ENCODE measurements around the gene UNC45A. TPM values are rescaled to one million over a fixed set of nuclear protein-coding genes. Genes with fewer than 3 reads are reported as not detected.

The UNC45A gene
- total and polyA plus RNA-seq, 2 of the 13 experiments (the other 11 are each of a cell fraction or from before 2014, with no cell fraction given), result 33.8 to 39.7 TPM

DNA sequence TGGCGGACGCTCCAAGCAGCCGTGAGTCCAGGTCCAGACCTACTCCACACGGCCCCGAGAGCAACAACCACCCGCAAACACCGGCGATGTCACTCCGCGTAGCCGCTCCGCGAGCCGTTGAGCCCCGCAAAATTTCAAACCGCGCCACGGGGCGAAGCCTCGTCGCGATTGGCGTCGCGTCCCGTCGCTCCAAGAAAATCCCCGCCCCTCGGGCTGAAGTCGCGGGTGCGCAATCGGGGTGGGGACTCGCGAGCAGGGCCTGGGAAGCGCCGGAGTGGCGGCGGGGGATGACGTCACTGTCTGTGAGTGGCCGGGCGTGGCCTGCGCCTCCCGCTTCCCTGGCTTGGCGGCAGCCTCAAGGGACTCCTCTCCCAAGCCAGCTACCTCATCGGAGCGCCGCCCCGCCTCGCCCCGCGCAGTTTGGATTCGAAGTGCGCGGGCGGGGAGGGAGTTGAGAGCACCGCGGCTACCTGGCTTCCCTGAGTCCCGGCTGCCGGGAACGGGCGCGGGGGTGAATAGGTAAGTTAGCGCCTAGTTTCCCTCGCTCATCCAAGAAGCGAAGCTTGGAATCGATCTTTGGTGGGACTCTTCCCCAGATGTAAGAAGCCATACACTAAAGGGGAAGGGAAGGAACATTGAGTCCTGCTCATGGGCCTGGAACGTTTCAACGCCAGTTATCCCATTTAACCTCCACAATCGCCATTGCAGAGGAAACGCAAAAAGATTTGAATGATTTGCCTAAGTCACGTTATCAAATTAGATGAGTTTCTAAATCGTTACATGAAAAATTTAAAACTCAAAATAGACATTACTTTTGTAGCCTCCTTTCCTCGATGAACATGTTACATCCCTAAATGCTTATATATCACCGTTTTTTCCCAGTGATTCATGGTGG is 59.6 kb downstream of the UNC45A start, which contains the start of gene PRC1 (continued):
- TF ChIP-seq ZNF264 (CRISPR knock-in tag; IDR thresholded peaks at IDR 0.05), result no peak
- TF ChIP-seq, protein P1, sequence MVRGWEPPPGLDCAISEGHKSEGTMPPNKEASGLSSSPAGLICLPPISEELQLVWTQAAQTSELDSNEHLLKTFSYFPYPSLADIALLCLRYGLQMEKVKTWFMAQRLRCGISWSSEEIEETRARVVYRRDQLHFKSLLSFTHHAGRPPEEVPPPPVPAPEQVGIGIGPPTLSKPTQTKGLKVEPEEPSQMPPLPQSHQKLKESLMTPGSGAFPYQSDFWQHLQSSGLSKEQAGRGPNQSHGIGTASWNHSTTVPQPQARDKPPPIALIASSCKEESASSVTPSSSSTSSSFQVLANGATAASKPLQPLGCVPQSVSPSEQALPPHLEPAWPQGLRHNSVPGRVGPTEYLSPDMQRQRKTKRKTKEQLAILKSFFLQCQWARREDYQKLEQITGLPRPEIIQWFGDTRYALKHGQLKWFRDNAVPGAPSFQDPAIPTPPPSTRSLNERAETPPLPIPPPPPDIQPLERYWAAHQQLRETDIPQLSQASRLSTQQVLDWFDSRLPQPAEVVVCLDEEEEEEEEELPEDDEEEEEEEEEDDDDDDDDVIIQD (CRISPR knock-in tag; IDR thresholded peaks at IDR 0.05; ENCODE audit: low read depth), result peak; percentile 43
- TF ChIP-seq KAT8 (CRISPR knock-in tag; IDR thresholded peaks at IDR 0.05), result peak; percentile 90
- peak; percentile 94 for TF ChIP-seq POGZ (CRISPR knock-in tag; IDR thresholded peaks at IDR 0.05)
- TF ChIP-seq DNMT1 (CRISPR knock-in tag; IDR thresholded peaks at IDR 0.05), result 0 out of 2 replicates have a peak, but pooled peaks have one; percentile 2
- TF ChIP-seq CENPX (CRISPR knock-in tag; IDR thresholded peaks at IDR 0.05), result no peak
- TF ChIP-seq ZNF878 (CRISPR knock-in tag; IDR thresholded peaks at IDR 0.05), result peak; percentile 93; the same call in 1 of the 2 replicates
- TF ChIP-seq, protein P2, sequence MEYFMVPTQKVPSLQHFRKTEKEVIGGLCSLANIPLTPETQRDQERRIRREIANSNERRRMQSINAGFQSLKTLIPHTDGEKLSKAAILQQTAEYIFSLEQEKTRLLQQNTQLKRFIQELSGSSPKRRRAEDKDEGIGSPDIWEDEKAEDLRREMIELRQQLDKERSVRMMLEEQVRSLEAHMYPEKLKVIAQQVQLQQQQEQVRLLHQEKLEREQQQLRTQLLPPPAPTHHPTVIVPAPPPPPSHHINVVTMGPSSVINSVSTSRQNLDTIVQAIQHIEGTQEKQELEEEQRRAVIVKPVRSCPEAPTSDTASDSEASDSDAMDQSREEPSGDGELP (IDR thresholded peaks at IDR 0.05; ENCODE audit: borderline replicate concordance, low read depth), result peak; percentile 41; the same call in 1 of the 2 replicates
- TF ChIP-seq NFIC (IDR thresholded peaks at IDR 0.05; ENCODE audit: low read length), result 0 out of 2 replicates have a peak, but pooled peaks have one; percentile 23
- peak; percentile 81 for TF ChIP-seq PTBP1 (IDR thresholded peaks at IDR 0.05; ENCODE audit: low read depth, low read length, poor library complexity, severe bottlenecking)
- peak; percentile 39; the same call in 1 of the 2 replicates for TF ChIP-seq SMAD3 (CRISPR knock-in tag; IDR thresholded peaks at IDR 0.05)
- peak; percentile 91 for TF ChIP-seq ZMYM4 (CRISPR knock-in tag; IDR thresholded peaks at IDR 0.05)
- TF ChIP-seq, protein P3, sequence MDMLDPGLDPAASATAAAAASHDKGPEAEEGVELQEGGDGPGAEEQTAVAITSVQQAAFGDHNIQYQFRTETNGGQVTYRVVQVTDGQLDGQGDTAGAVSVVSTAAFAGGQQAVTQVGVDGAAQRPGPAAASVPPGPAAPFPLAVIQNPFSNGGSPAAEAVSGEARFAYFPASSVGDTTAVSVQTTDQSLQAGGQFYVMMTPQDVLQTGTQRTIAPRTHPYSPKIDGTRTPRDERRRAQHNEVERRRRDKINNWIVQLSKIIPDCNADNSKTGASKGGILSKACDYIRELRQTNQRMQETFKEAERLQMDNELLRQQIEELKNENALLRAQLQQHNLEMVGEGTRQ (IDR thresholded peaks at IDR 0.05; ENCODE audit: low read depth, low read length), result no peak
- TF ChIP-seq, protein P3 (CRISPR knock-in tag; IDR thresholded peaks at IDR 0.05; ENCODE audit: borderline replicate concordance), result no peak
- no peak for TF ChIP-seq ZNF12 (CRISPR knock-in tag; IDR thresholded peaks at IDR 0.05)
- TF ChIP-seq NKX3-1 (CRISPR knock-in tag; IDR thresholded peaks at IDR 0.05), result peak; percentile 77; the same call in 1 of the 2 replicates
- TF ChIP-seq LCORL (IDR thresholded peaks at IDR 0.05), result no peak
- peak; percentile 57; the same call in 1 of the 2 replicates for TF ChIP-seq LCORL (CRISPR knock-in tag; IDR thresholded peaks at IDR 0.05)
- TF ChIP-seq ZNF441 (CRISPR knock-in tag; IDR thresholded peaks at IDR 0.05; ENCODE audit: borderline replicate concordance), result peak; percentile 81; the same call in 1 of the 2 replicates
- TF ChIP-seq NPAS2 (CRISPR knock-in tag; IDR thresholded peaks at IDR 0.05; ENCODE audit: borderline replicate concordance), result no peak
- TF ChIP-seq HES4 (CRISPR knock-in tag; IDR thresholded peaks at IDR 0.05; ENCODE audit: borderline replicate concordance), result 0 out of 2 replicates have a peak, but pooled peaks have one; percentile 29
- TF ChIP-seq RFXAP (CRISPR knock-in tag; IDR thresholded peaks at IDR 0.05; ENCODE audit: borderline replicate concordance), result peak; percentile 75; the same call in 1 of the 2 replicates
- TF ChIP-seq ZNF775 (CRISPR knock-in tag; IDR thresholded peaks at IDR 0.05; ENCODE audit: borderline replicate concordance), result no peak
- peak; percentile 85; the same call in 1 of the 2 replicates for TF ChIP-seq ZNF564 (CRISPR knock-in tag; IDR thresholded peaks at IDR 0.05)
- TF ChIP-seq ZNF777 (CRISPR knock-in tag; IDR thresholded peaks at IDR 0.05), result peak; percentile 62

Measured in HepG2 (cell line).